ENCODE measurements around the gene TROAP.

TROAP gene

DNA sequence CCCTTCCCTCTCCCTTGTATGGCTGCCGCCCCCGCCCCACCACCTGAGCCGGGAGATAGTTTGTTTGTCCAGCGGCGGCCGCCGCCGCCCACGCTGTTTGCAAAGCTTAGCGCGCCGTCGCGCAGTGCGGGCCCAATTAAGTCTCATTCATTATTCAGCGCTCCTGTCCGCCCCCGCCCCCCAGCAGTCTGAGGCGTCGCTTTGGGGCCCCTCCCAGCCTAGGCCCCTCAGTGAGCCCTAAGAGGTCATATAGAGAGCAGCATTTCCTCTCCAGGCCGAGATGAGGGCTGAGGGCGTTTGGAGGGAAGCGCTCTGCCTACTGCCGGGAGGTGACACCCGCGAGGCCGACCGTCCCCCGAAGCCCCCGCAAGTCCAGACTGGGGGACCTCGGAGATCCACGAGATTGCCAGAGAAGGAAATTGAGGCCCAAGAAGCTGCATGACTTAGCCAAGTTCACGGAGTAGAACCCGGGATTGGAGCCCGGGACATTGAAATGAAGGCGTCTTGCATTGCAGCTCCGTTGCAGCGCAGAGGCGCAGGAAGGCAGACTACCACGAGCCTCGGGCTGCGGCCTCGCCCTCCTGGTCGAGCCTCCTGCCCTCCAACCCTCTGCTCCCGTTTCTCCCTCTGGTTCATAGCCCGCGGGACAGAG lies 23.7 kb downstream of the TROAP start, which contains the start of gene DNAJC22:
DNAJC22 (plus strand) TSS at position 230 of the 652 bp plus-strand sequence. CDS start 1,985 bp downstream, outside the sequence.
- CTCF ChIA-PET: interaction anchor here (0.6 to 9.5 kb wide), 12 partner anchors 10 to 260 kb away, joined by 3 to 91 read pairs (median 6); partner anchors contain the start of genes C1QL4, PRPH and TROAP
- Mint-ChIP-seq H3K4me1 (peaks cover 44% of the 10 kb centered on the region), H3K4me3 (peak within 1 kb of the TSS; percentile 38), H3K9me3 (no peaks in the 10 kb centered on the region), H3K36me3 (no peaks in the 10 kb centered on the region), H3K27ac (no peak within 1 kb of the TSS), H3K27me3 (peaks cover 93% of the 10 kb centered on the region)
- DNase-seq: peak; percentile 43

DNA sequence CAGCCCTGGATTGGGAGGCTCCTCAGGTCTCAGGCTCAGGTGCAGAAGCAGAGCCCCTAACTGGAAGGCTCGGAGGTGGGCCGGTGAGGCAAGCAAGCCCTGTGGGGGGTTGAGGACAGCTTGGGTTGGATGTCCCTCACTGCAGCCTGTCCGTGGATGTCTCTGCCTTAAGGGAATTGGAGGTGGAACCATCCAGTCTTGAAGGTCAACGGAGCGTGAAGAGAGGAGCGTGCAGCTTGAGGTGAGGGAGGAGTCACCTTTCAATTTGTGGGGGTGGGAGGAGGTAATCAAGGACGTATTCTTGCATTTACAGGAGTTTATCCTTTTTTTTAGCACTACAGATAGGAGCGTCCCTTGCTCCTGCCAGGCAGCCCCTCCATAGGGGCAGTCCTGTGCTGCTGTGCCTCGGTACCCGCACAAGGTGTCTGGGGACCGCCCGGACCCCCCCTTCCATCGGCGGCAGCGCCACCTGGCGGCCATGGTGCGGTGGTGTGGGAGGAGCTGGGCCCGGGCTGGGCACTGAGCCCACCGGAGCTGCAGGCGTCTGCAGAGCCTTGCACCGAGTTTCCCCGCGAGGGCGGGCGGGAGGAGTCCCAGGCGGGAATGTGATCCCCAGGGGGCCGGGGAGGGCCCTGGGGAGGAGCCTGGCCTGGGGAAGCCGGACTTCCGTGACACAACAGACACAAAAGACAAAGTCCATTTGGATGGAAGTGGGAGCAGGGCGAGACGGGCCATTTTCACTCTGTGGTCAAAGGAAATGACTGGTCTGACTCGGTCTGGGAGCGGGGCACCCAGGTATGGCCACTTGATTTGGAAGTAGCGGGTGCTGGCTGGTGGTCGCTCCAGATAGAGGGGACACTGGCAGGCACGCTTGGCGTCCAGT lies 24.5 kb downstream of the TROAP start:
- no peak overlapping the region for H3K27ac Mint-ChIP-seq

DNA sequence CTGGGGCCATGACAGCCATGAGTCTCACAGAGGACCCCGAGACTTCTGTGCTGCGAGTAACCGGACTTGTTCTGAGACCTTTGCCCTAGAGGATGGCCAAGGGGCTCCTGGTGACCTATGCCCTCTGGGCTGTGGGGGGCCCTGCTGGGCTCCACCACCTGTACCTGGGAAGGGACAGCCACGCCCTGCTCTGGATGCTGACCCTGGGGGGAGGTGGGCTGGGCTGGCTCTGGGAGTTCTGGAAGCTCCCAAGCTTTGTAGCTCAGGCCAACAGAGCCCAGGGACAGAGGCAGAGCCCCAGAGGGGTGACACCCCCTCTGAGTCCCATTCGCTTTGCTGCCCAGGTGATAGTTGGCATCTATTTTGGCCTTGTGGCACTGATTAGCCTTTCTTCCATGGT lies 25.7 kb downstream of the TROAP start:
- Mint-ChIP-seq H3K9me3 (no peaks in the 10 kb centered on the region), H3K4me1 (peaks cover 29% of the 10 kb centered on the region), H3K36me3 (no peaks in the 10 kb centered on the region), H3K27me3 (peaks cover 93% of the 10 kb centered on the region), H3K27ac (no peak overlapping the region), H3K4me3 (no peak overlapping the region)
- DNase-seq: no peak
- CTCF ChIA-PET: interaction anchor here (0.8 to 9.5 kb wide), 12 partner anchors 10 to 231 kb away, joined by 3 to 91 read pairs (median 6); partner anchors contain the start of genes C1QL4, PRPH and TROAP

More for the DNA sequence above, 24.5 kb downstream of the TROAP start:
- DNase-seq: peak; percentile 83
- H3K4me3 Mint-ChIP-seq: peak overlapping the region; percentile 38
- H3K9me3 Mint-ChIP-seq: no peaks in the 10 kb centered on the region
- H3K36me3 Mint-ChIP-seq: no peaks in the 10 kb centered on the region
- CTCF ChIA-PET: interaction anchor here (0.5 to 9.5 kb wide), 20 partner anchors 11 to 259 kb away, joined by 3 to 91 read pairs (median 4); partner anchors contain the start of genes C1QL4, PRPH and TROAP
- H3K27me3 Mint-ChIP-seq: peaks cover 93% of the 10 kb centered on the region
- peaks cover 42% of the 10 kb centered on the region for H3K4me1 Mint-ChIP-seq

DNA sequence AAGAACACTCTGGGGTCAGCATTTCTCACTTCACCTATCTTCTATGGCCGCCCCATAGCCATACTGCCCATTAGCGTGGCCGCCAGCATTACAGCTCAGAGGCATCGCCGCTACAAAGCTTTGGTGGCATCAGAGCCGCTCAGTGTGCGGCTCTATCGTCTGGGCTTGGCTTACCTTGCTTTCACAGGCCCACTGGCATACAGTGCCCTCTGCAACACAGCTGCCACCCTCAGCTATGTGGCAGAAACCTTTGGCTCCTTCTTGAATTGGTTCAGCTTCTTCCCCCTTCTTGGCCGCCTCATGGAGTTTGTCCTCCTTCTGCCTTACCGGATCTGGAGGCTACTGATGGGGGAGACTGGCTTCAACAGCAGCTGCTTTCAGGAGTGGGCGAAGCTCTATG lies 26.2 kb downstream of the TROAP start:
- Mint-ChIP-seq H3K27ac (no peak overlapping the region), H3K27me3 (peaks cover 92% of the 10 kb centered on the region)
- CTCF ChIA-PET: interaction anchor here (1.3 to 9.5 kb wide), 9 partner anchors 8 to 231 kb away, joined by 3 to 91 read pairs (median 10); partner anchors contain the start of genes C1QL4 and PRPH

DNA sequence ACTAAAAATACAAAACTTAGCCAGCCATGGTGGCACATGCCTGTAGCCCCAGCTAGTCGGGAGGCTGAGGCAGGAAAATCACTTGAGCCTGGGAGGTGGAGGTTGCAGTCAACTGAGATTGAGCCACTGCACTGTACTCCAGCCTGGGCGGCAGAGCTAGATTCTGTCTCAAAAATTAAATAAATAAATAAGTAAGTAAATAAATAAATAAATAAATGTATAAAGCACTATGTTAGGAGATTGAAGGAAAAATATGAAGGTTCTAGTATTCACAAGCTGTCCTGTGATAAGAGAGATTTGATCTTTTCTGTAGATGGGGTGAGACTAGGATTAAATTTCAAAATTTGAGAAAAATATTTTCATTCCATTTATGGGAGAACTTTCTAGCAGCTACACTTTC lies 29.3 kb downstream of the TROAP start:
- H3K4me1 Mint-ChIP-seq: peaks cover 6% of the 10 kb centered on the region
- H3K4me3 Mint-ChIP-seq: no peak overlapping the region
- peaks cover 74% of the 10 kb centered on the region for H3K27me3 Mint-ChIP-seq
- CTCF ChIA-PET: interaction anchor here (0.7 to 9.5 kb wide), 7 partner anchors 17 to 228 kb away, joined by 3 to 91 read pairs (median 3); no protein-coding TSS in a partner anchor
- no peaks in the 10 kb centered on the region for H3K36me3 Mint-ChIP-seq
- H3K9me3 Mint-ChIP-seq: no peaks in the 10 kb centered on the region
- no peak overlapping the region for H3K27ac Mint-ChIP-seq
- no peak for DNase-seq

More for the DNA sequence above, 26.2 kb downstream of the TROAP start:
- Mint-ChIP-seq H3K9me3 (no peaks in the 10 kb centered on the region), H3K36me3 (no peaks in the 10 kb centered on the region), H3K4me3 (no peak overlapping the region), H3K4me1 (peaks cover 25% of the 10 kb centered on the region)
- DNase-seq: no peak

DNA sequence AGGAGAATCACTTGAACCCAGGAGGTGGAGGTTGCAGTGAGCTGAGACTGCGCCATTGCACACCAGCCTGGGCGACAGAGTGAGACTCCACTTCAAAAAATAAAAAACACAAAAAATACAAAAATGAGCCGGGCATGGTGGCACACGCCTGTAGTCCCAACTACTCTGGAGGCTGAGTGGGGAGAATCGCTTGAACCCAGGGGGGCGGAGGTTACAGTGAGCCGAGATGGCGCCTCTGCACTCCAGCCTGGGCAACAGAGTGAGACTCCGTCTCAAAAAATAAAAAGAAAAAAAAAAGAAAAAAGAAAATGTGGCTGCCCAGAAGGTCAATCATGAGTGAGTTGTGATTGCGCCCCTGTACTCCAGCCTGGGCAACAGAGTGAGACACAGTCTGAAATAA lies 32.9 kb downstream of the TROAP start:
- DNase-seq: no peak
- H3K4me1 Mint-ChIP-seq: peaks cover 2% of the 10 kb centered on the region
- H3K4me3 Mint-ChIP-seq: no peak overlapping the region
- no peaks in the 10 kb centered on the region for H3K36me3 Mint-ChIP-seq
- CTCF ChIA-PET: interaction anchor here (0.7 to 11.6 kb wide), 5 partner anchors 25 to 159 kb away, joined by 3 to 309 read pairs (median 17); no protein-coding TSS in a partner anchor
- H3K27ac Mint-ChIP-seq: no peak overlapping the region
- H3K9me3 Mint-ChIP-seq: no peaks in the 10 kb centered on the region
- H3K27me3 Mint-ChIP-seq: peaks cover 71% of the 10 kb centered on the region

DNA sequence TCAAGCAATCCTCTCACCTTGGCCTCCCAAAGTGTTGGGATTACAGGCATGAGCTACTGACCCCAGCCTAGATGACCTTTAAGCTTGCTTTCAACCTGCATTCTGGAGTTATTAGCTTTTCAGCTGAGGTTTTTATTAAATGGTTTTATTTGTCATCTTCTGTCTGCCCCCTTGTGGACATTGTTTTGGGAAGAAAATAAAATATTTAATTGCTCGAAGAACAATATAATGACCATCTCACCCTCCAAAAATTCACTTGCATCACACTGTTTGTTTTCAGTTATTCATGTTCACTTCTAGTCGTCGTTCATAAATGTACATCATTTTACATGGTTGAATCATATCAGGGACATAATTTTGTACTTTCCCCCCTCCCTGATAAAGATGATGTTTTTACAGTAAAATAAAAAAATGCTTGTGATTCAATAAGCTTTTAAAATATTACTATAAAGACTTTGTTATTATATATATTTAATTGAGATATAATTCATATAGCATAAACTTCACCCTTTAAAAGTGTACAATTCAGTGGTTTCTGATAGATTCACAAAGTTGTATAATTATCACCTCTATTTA lies 34.1 kb downstream of the TROAP start:
- H3K4me1 Mint-ChIP-seq: peaks cover 2% of the 10 kb centered on the region
- H3K4me3 Mint-ChIP-seq: no peak overlapping the region
- no peak overlapping the region for H3K27ac Mint-ChIP-seq
- no peak for DNase-seq
- CTCF ChIA-PET: interaction anchor here (0.9 to 11.6 kb wide), 18 partner anchors 9 to 1194 kb away, joined by 3 to 309 read pairs (median 8); partner anchors contain the start of genes DNAJC22, PRPH and SPATS2
- H3K36me3 Mint-ChIP-seq: no peaks in the 10 kb centered on the region
- H3K9me3 Mint-ChIP-seq: no peaks in the 10 kb centered on the region
- H3K27me3 Mint-ChIP-seq: peaks cover 62% of the 10 kb centered on the region

DNA sequence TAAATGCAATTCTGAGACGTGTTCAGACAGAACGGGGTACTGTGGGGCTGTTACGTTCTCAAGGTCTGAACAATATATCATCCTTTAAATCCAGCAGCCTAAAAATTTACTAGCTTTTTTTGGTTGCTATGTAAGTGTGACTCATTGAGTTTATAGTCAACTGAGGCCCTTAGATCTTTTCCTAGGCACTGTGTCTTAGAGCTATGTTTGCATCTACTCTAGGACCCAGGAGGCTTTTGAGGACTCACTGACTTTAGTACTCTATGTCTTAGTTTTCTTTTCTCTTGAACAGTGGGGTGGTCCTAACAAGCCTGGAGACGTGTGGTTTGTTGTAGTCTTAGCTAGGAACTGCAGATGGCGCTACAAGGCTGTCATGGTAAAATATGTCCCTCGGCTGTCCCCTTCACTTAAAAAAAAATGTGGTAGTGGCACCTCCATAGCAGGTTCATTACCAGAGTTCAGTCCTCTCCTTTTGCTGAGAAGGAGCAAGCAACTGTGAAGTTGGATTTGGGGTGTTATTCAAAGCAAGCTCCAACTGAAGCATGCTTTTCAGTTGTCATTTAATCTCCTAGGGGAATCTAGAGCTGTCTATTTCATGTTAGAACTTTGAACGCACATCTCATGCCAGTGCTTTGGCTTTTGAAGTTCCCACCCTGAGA lies 35.6 kb downstream of the TROAP start:
- DNase-seq: peak; percentile 75
- no peak overlapping the region for H3K27ac Mint-ChIP-seq
- H3K27me3 Mint-ChIP-seq: peaks cover 48% of the 10 kb centered on the region
- peaks cover 2% of the 10 kb centered on the region for H3K4me1 Mint-ChIP-seq
- H3K9me3 Mint-ChIP-seq: no peaks in the 10 kb centered on the region
- no peak overlapping the region for H3K4me3 Mint-ChIP-seq
- no peaks in the 10 kb centered on the region for H3K36me3 Mint-ChIP-seq
- CTCF ChIA-PET: interaction anchor here (0.7 to 11.6 kb wide), 51 partner anchors 8 to 391 kb away, joined by 3 to 309 read pairs (median 5); partner anchors contain the start of genes C1QL4, DNAJC22, KCNH3 and PRPH

DNA sequence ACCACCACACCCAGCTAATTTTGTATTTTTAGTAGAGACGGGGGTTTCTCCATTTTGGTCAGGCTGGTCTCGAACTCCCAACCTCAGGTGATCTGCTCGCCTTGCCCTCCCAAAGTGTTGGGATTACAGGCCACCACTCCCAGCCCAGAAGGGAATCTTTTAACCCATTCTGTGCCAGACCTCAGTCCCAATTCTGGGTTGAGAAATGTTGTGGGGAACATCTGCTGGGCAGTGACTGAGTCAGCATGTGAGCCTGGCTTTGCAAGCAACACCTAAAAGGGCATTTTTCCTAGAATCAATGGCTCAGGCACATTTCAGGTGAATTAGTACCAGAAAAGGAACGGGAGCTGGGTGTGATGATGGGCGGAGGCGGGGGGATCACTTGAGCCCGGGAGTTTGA lies 36.6 kb downstream of the TROAP start:
- H3K36me3 Mint-ChIP-seq: no peaks in the 10 kb centered on the region

DNA sequence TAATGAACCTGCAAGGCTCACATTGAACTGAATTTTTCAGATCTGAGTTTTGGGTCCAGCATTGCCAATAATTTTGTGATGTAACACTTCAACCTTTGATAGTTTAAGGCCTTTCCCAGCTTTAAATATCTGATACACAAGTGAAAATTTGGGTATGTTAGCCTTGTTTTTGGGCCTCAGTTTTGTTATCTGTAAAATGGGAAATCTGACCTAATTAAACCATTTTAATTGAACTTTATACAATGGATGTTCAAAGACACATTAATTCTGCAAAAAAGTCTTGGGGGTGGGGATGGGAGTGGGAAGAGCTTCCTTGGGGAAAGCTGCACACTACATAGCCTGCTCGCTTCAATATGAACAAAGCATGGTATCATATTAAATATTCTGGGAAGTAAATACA lies 39.0 kb downstream of the TROAP start:
- H3K27ac Mint-ChIP-seq: no peak overlapping the region
- no peak overlapping the region for H3K4me3 Mint-ChIP-seq
- peaks cover 44% of the 10 kb centered on the region for H3K27me3 Mint-ChIP-seq
- CTCF ChIA-PET: interaction anchor here (0.8 to 11.6 kb wide), 4 partner anchors 14 to 211 kb away, joined by 3 to 309 read pairs (median 33); partner anchors contain the start of gene DNAJC22
- no peak for DNase-seq
- H3K9me3 Mint-ChIP-seq: no peaks in the 10 kb centered on the region
- H3K36me3 Mint-ChIP-seq: no peaks in the 10 kb centered on the region
- H3K4me1 Mint-ChIP-seq: peaks cover 12% of the 10 kb centered on the region

More for the DNA sequence above, 36.6 kb downstream of the TROAP start:
- Mint-ChIP-seq H3K4me1 (peaks cover 2% of the 10 kb centered on the region), H3K27ac (peak overlapping the region; percentile 45), H3K9me3 (no peaks in the 10 kb centered on the region), H3K27me3 (peaks cover 48% of the 10 kb centered on the region), H3K4me3 (no peak overlapping the region)
- CTCF ChIA-PET: interaction anchor here (1.2 to 11.6 kb wide), 11 partner anchors 12 to 224 kb away, joined by 3 to 309 read pairs (median 8); partner anchors contain the start of gene DNAJC22
- no peak for DNase-seq

DNA sequence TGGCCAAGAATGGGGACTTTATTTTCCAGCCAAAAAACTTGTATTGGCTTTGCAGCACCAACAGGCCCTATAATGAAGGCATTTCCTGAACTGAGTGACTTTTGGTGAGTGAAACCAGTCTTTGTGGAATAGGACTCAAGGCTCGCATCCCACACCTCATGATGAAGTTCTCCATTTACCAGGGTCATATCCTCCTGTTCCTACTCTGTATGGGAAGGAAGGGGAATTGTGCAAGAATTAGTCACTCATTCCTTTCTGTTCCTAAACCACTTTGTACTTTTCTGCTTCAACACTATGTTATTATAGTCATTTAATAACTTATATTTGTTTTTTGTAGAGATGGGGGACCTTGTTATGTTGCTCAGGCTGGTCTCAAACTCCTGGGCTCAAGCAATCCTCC lies 41.9 kb downstream of the TROAP start:
- Mint-ChIP-seq H3K4me3 (no peak overlapping the region), H3K9me3 (no peaks in the 10 kb centered on the region)
- no peak for DNase-seq

DNA sequence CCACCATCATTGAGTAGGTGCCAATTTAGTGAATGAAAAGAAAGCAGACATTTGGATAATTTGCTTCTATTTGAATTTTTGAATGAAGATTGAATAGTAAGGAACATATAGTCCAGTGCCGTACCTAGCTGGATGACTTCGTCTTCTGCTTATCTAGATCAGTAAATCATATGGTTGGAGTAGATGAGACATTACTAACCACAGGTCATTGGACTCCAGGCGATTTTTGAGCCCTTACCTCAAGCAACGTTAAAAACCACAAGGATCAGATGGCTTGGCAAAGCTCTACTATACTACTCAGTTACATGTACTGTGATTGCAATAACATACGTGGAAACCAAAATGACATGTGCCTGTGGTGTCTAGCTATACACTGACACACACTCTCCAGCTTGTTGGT lies 42.5 kb downstream of the TROAP start:
- no peak for DNase-seq
- Mint-ChIP-seq H3K4me1 (peaks cover 36% of the 10 kb centered on the region), H3K36me3 (peaks cover under 1% of the 10 kb centered on the region), H3K27me3 (peaks cover 18% of the 10 kb centered on the region), H3K4me3 (peak overlapping the region; percentile 93), H3K27ac (peak overlapping the region; percentile 1), H3K9me3 (no peaks in the 10 kb centered on the region)
- CTCF ChIA-PET: interaction anchor here (1.1 to 11.6 kb wide), 5 partner anchors 17 to 149 kb away, joined by 3 to 309 read pairs (median 6); partner anchors contain the start of gene PRPH

More for the DNA sequence above, 41.9 kb downstream of the TROAP start:
- H3K27me3 Mint-ChIP-seq: peaks cover 23% of the 10 kb centered on the region
- CTCF ChIA-PET: interaction anchor here (1.0 to 11.6 kb wide), 6 partner anchors 17 to 159 kb away, joined by 3 to 309 read pairs (median 6); partner anchors contain the start of gene PRPH
- peaks cover 33% of the 10 kb centered on the region for H3K4me1 Mint-ChIP-seq
- peak overlapping the region; percentile 1 for H3K27ac Mint-ChIP-seq
- H3K36me3 Mint-ChIP-seq: no peaks in the 10 kb centered on the region
